MCF 10A (cell line): Measurements from ENCODE around the gene BPTF. TPM values are rescaled to one million over a fixed set of nuclear protein-coding genes. Genes with fewer than 3 reads are reported as not detected.
"Not testable (repeated sequence)": the region's sequence is repeated elsewhere in the genome, so short reads cannot be mapped to it uniquely, and the experiment has no call there.

Source experiments
- BruUV-seq: library from RNA; stranded (reverse); fragments of 400-500 nt; replicated peaks from 2 replicates; lab custom pipeline; 2021; lab: Mats Ljungman, UMichigan
- CTCF ChIA-PET: fragments of 300-600 bp; sonication (Branson Sonifier 250); formaldehyde crosslinking; extraction: SDS; loops from one replicate; lab custom pipeline; 2021; ENCODE audit warnings: antibody characterized with exemption, inconsistent platforms; lab: Yijun Ruan, JAX
- POLR2A ChIA-PET: fragments of 300-600, 350-650 bp; sonication (Branson Sonifier 250); formaldehyde crosslinking; extraction: SDS; loops from one replicate; lab custom pipeline; 2020; ENCODE audit warnings: antibody characterized with exemption, inconsistent platforms; lab: Yijun Ruan, JAX
- DNase-seq: peaks from one replicate; pipeline ENCODE4 v3.0.0-alpha.2; 2018; ENCODE audit not compliant: unreplicated experiment
- H3K27ac Mint-ChIP-seq: one replicate; pipeline ENCODE4 v1.8.0; 2022; ENCODE audit warnings: mild to moderate bottlenecking, low read depth, mixed read lengths; ENCODE audit not compliant: unreplicated experiment
- H3K27me3 Mint-ChIP-seq: one replicate; pipeline ENCODE4 v1.8.0; 2022; ENCODE audit warnings: mixed read lengths; ENCODE audit not compliant: insufficient read depth, unreplicated experiment
- H3K36me3 Mint-ChIP-seq: one replicate; pipeline ENCODE4 v1.8.0; 2022; ENCODE audit warnings: mild to moderate bottlenecking, moderate library complexity, mixed read lengths; ENCODE audit not compliant: insufficient read depth, unreplicated experiment
- H3K4me1 Mint-ChIP-seq: one replicate; pipeline ENCODE4 v1.8.0; 2022; ENCODE audit warnings: mixed read lengths; ENCODE audit not compliant: insufficient read depth, unreplicated experiment
- H3K4me3 Mint-ChIP-seq: one replicate; pipeline ENCODE4 v1.8.0; 2022; ENCODE audit warnings: mild to moderate bottlenecking, moderate library complexity, mixed read lengths; ENCODE audit not compliant: unreplicated experiment
- H3K9me3 Mint-ChIP-seq: one replicate; pipeline ENCODE4 v1.8.0; 2022; ENCODE audit warnings: mixed read lengths; ENCODE audit not compliant: unreplicated experiment
- CTCF ChIP-seq: fragments of 200-600 bp; IDR thresholded peaks from one replicate; pipeline ENCODE4 v1.8.0; 2022; ENCODE audit warnings: antibody characterized with exemption, mild to moderate bottlenecking; ENCODE audit not compliant: unreplicated experiment
- intact Hi-C: fragments of 100-400 bp; cut with micrococcal nuclease; formaldehyde crosslinking; loops from 2 replicates; pipeline ENCODE4 v1.14.1; 2022
- total RNA-seq: library from RNA; stranded (reverse); gene quantifications from 2 replicates; pipeline ENCODE4 v1.2.3, GENCODE V29; 2022

Gene BPTF
- total RNA-seq, 1 experiment from 2014 or later, result 63.7 TPM

- ChIA-PET POLR2A (no interaction called here), CTCF (no interaction called here)
- no peak overlapping the region for H3K27ac Mint-ChIP-seq
- H3K4me1 Mint-ChIP-seq, result peaks cover 16% of the 10 kb centered on the region
- BruUV-seq, result no TSS peak
- no peaks in the 10 kb centered on the region for H3K27me3 Mint-ChIP-seq
- no peak overlapping the region for H3K4me3 Mint-ChIP-seq
- DNase-seq, result no peak
- no peaks in the 10 kb centered on the region for H3K9me3 Mint-ChIP-seq
- no peak for TF ChIP-seq CTCF
- H3K36me3 Mint-ChIP-seq, result peaks cover 6% of the 10 kb centered on the region
- intact Hi-C loops, result no loop called here
Measured at GRCh38 chr17:67841992-67842391, 16.7 kb downstream of the BPTF start.

GRCh38 chr17:67842648-67843047 lies 17.3 kb downstream of the BPTF start:
- peaks cover 6% of the 10 kb centered on the region for H3K36me3 Mint-ChIP-seq
- POLR2A ChIA-PET, result no interaction called here
- H3K27ac Mint-ChIP-seq, result no peak overlapping the region
- CTCF ChIA-PET, result no interaction called here
- H3K4me3 Mint-ChIP-seq, result no peak overlapping the region
- no peak for TF ChIP-seq CTCF
- BruUV-seq, result no TSS peak
- intact Hi-C loops, result no loop called here
- peaks cover 13% of the 10 kb centered on the region for H3K4me1 Mint-ChIP-seq
- H3K27me3 Mint-ChIP-seq, result no peaks in the 10 kb centered on the region
- no peak for DNase-seq
- H3K9me3 Mint-ChIP-seq, result no peaks in the 10 kb centered on the region

- H3K36me3 Mint-ChIP-seq, result peaks cover 6% of the 10 kb centered on the region
- no TSS peak for BruUV-seq
- no peak for TF ChIP-seq CTCF
- no peak overlapping the region for H3K27ac Mint-ChIP-seq
- intact Hi-C loops, result no loop called here
- no peak for DNase-seq
- CTCF ChIA-PET, result no interaction called here
- H3K9me3 Mint-ChIP-seq, result no peaks in the 10 kb centered on the region
- no peak overlapping the region for H3K4me3 Mint-ChIP-seq
- no peaks in the 10 kb centered on the region for H3K27me3 Mint-ChIP-seq
- H3K4me1 Mint-ChIP-seq, result peaks cover 13% of the 10 kb centered on the region
- POLR2A ChIA-PET, result interaction anchor here (1.2 kb wide), 1 partner anchor 10 kb away, joined by 4 read pairs; no protein-coding TSS in a partner anchor
Measured at GRCh38 chr17:67845374-67845773, 20.1 kb downstream of the BPTF start.

- POLR2A ChIA-PET, H3K4me1 Mint-ChIP-seq, CTCF ChIA-PET, DNase-seq, BruUV-seq, intact Hi-C loops, H3K4me3 Mint-ChIP-seq, H3K9me3 Mint-ChIP-seq, H3K36me3 Mint-ChIP-seq, H3K27ac Mint-ChIP-seq, H3K27me3 Mint-ChIP-seq: not testable (repeated sequence)
Measured at GRCh38 chr17:67848189-67848588, 22.9 kb downstream of the BPTF start.

GRCh38 chr17:67848846-67849245 lies 23.5 kb downstream of the BPTF start:
- BruUV-seq, POLR2A ChIA-PET, H3K9me3 Mint-ChIP-seq, DNase-seq, H3K27me3 Mint-ChIP-seq, H3K27ac Mint-ChIP-seq, H3K4me3 Mint-ChIP-seq, H3K36me3 Mint-ChIP-seq, intact Hi-C loops, H3K4me1 Mint-ChIP-seq: not testable (repeated sequence)
- CTCF ChIA-PET, result interaction anchor here (0.6 kb wide), 2 partner anchors 247 to 545 kb away, joined by 3 to 4 read pairs; no protein-coding TSS in a partner anchor
